ENCODE results near the gene TP73.

TP73 gene

GRCh38 chr1:3772027-3772714 is 119.9 kb downstream of the TP73 start:
- DNase-seq = peak; percentile 83

GRCh38 chr1:3772715-3773571 is 120.6 kb downstream of the TP73 start, which contains the start of gene SMIM1:
Gene SMIM1, plus strand, starts transcription at chr1:3772749. Its CDS starts 2,625 bp downstream, at chr1:3775374.
- DNase-seq = no peak

GRCh38 chr1:3773572-3774275 is 121.4 kb downstream of the TP73 start:
- DNase-seq = no peak

GRCh38 chr1:3774276-3774945 is 122.1 kb downstream of the TP73 start:
- DNase-seq = no peak

- DNase-seq = no peak
Observed at GRCh38 chr1:3774946-3775489, 122.7 kb downstream of the TP73 start.

GRCh38 chr1:3775490-3776230 is 123.3 kb downstream of the TP73 start:
- DNase-seq = peak; percentile 19

- DNase-seq = no peak
Observed at GRCh38 chr1:3776231-3776961, 124.1 kb downstream of the TP73 start.

GRCh38 chr1:3777078-3777547 is 124.8 kb downstream of the TP73 start:
- no peak for DNase-seq

GRCh38 chr1:3777647-3778589 is 125.6 kb downstream of the TP73 start:
- DNase-seq = no peak

- DNase-seq = no peak
Observed at GRCh38 chr1:3778590-3779264, 126.4 kb downstream of the TP73 start.

GRCh38 chr1:3779265-3779911 is 127.1 kb downstream of the TP73 start:
- no peak for DNase-seq

- no peak for DNase-seq
Observed at GRCh38 chr1:3779912-3780416, 127.6 kb downstream of the TP73 start.

- DNase-seq = no peak
Observed at GRCh38 chr1:3780901-3781300, 128.6 kb downstream of the TP73 start.

- no peak for DNase-seq
Observed at GRCh38 chr1:3783651-3784474, 131.5 kb downstream of the TP73 start.

- DNase-seq = no peak
Observed at GRCh38 chr1:3785045-3785444, 132.7 kb downstream of the TP73 start.

GRCh38 chr1:3785456-3786157 is 133.3 kb downstream of the TP73 start:
- no peak for DNase-seq
